Kidney epithelial cell (primary cell): Measurements from ENCODE around the gene MEGF6. TPM values are rescaled to one million over a fixed set of nuclear protein-coding genes. Genes with fewer than 3 reads are reported as not detected.

Experiments
- DNase-seq: peaks from one replicate; pipeline ENCODE4 v3.0.0-alpha.2; 2010; ENCODE audit warnings: low read depth
- H3K27me3 ChIP-seq: 2 replicates; pipeline ENCODE4 v1.6.0; 2011; ENCODE audit warnings: low read length; ENCODE audit not compliant: control insufficient read depth, insufficient read depth
- H3K36me3 ChIP-seq: 2 replicates; pipeline ENCODE4 v1.5.1; 2011; ENCODE audit warnings: low read length; ENCODE audit not compliant: control insufficient read depth, insufficient read depth
- H3K4me3 ChIP-seq: 2 replicates; pipeline ENCODE4 v1.5.1; 2011; ENCODE audit warnings: low read depth, mild to moderate bottlenecking, control low read depth, low read length
- total RNA-seq: library from RNA; depleted of rRNA; stranded (reverse); fragments of >200 nt; gene quantifications from 2 replicates; pipeline ENCODE4 v1.2.3, GENCODE V29; 2015
- TF ChIP-seq, protein P1 (sequence below): IDR thresholded peaks from 2 replicates; pipeline ENCODE4 v1.5.1; 2011; ENCODE audit warnings: mild to moderate bottlenecking, moderate library complexity, low read length, control low read depth, inconsistent platforms; ENCODE audit not compliant: insufficient read depth, poor library complexity, severe bottlenecking

MEGF6 gene
- total RNA-seq, 1 donor from 2014 or later, result 13.1 TPM

DNA sequence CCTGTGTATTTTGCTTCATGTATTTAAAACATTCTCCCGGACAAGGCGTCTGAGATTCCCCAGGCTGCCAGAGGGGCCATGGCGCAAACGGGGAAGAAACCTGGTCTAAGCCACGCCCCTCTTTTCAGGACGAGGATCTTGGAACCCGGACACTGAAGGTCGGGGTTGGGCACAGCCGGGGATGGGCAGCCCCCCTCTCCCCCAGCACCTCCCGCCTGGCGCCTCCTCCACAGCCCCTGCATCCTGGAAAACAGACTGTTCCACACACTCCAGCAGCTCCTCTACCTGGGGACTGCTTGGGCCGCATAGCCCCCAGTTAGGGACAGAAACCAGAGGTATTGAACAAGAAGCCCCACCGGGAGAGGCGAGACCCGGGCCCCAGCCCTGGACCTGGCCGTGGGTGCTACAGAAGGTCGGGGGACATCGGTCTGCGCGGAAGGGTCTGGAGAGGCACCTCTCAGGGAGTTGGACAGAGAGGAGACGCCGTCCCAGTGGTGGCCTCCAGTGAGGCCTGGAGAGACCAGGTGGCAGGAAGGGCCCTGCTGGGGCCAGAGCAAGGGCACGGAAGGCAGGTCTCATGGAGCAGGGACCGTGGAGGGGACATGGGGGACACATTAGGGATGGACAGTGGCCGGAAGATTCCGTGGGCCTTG, 46.4 kb upstream of the MEGF6 start:
- H3K27me3 ChIP-seq, result peaks cover 45% of the 10 kb centered on the region
- H3K36me3 ChIP-seq, result no peaks in the 10 kb centered on the region
- TF ChIP-seq, protein P1, sequence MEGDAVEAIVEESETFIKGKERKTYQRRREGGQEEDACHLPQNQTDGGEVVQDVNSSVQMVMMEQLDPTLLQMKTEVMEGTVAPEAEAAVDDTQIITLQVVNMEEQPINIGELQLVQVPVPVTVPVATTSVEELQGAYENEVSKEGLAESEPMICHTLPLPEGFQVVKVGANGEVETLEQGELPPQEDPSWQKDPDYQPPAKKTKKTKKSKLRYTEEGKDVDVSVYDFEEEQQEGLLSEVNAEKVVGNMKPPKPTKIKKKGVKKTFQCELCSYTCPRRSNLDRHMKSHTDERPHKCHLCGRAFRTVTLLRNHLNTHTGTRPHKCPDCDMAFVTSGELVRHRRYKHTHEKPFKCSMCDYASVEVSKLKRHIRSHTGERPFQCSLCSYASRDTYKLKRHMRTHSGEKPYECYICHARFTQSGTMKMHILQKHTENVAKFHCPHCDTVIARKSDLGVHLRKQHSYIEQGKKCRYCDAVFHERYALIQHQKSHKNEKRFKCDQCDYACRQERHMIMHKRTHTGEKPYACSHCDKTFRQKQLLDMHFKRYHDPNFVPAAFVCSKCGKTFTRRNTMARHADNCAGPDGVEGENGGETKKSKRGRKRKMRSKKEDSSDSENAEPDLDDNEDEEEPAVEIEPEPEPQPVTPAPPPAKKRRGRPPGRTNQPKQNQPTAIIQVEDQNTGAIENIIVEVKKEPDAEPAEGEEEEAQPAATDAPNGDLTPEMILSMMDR, result no peak

DNA sequence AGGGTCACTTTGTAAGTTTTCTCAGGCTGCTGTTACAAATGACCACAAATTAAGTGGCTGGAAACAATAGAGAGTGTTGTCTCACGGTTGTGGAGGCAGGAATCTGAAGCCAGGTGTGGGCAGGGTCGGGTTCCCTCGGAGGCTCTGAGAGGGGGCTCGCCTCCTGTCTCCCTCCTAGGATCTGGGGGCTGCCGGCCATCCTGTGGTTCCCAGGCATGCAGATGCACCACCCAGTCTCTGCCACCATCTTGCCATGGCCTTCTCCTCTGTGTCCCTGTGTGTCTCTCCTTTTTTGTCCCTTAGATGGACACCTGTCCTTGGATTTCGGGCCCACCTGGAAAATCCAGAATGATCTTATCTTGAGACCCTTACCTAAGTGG, 45.8 kb upstream of the MEGF6 start:
- H3K27me3 ChIP-seq, result peaks cover 50% of the 10 kb centered on the region

More for the DNA sequence above, 46.4 kb upstream of the MEGF6 start:
- no peak overlapping the region for H3K4me3 ChIP-seq
- DNase-seq, result no peak

DNA sequence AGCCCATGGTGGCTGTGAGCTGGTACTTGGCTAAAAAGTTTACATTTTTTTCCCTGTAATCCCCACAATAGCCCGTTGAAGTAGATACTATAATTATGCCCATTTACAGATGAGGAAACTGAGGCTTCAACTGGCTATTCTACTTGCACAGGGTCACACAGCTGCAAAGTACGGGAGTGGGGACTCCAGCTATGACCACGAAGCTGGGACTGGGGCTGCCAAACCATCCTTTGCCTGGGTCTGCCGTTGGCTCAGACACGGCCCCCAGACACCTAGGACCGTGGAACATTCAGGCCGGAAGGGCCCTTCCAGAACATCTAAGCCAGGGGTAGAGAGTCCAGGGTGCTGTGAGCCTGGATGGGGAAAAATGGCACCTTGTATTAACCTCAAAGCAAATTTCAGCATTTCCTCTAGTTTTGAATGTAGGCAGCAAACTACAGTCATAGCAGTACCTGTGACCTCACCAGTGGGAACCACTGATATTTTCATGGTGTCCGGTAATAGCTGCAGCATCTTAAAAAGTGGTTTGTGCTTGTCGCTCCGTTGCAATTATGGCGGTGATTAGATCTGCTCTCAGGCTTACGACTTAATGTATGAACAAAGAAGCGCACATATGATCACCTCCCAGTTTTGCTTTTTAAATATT, 45.3 kb upstream of the MEGF6 start:
- TF ChIP-seq, protein P1, result no peak
- Histone ChIP-seq H3K36me3 (no peaks in the 10 kb centered on the region), H3K27me3 (peaks cover 55% of the 10 kb centered on the region), H3K4me3 (no peak overlapping the region)
- no peak for DNase-seq

More for the DNA sequence above, 45.8 kb upstream of the MEGF6 start:
- Histone ChIP-seq H3K4me3 (no peak overlapping the region), H3K36me3 (no peaks in the 10 kb centered on the region)
- no peak for DNase-seq
- TF ChIP-seq, protein P1, result no peak

DNA sequence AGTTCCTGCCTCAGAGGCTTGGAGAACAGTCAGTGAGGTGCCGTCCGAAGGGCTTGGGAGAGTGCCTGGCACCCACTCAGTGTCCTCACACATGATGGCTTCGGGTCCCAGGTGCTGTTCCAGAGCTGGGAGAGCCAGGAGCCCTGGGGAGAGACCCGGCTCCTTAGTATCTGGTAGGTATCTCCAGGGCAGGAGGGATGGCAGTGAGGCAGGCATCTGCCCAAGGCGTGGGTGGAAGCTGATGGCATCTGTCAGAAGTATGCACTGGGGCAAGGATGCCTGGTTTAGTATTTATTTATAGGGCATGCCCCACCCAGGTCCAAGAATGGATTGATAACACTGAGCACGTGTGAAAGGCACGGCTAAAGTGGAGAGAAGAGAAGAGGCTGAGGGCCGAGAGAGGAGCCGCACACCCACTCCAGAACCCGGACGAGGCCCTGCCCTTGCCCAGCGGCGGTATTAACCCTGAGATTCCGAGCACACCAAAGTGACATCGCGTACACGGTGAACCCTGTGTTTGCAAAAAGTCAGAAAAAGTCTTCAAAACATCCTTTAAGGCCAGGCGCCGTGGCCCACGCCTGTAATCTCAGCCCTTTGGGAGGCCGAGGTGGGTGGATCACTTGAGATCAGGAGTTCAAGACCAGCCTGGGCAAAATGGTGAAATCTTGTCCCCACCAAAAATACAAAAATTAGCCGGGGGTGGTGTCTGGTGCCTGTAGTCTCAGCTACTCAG, 43.4 kb upstream of the MEGF6 start:
- TF ChIP-seq, protein P1, result no peak
- DNase-seq, result no peak
- Histone ChIP-seq H3K27me3 (peaks cover 64% of the 10 kb centered on the region), H3K36me3 (no peaks in the 10 kb centered on the region), H3K4me3 (no peak overlapping the region)

DNA sequence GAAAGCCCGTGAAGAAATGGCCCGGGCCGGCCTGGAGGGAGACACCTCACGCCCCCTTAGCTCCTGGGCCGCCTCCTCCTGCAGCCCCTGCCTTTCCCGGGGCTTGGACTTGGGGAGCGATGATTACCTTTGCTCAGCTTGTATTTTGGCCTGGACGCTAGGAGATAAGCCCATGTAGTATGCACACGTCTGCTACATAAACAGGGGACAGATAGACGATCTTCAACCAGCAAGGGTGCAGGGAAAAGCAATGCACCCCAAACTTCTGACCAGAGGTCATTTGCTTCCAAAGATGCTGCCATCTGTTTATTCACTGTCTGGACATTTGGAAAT, 41.9 kb upstream of the MEGF6 start:
- H3K27me3 ChIP-seq, result peaks cover 64% of the 10 kb centered on the region
- no peaks in the 10 kb centered on the region for H3K36me3 ChIP-seq
- TF ChIP-seq, protein P1, result no peak
- no peak overlapping the region for H3K4me3 ChIP-seq
- no peak for DNase-seq
